Tracheal epithelial cell (primary cell): ENCODE results near the gene SPDYE1. TPM values are rescaled to one million over a fixed set of nuclear protein-coding genes. Genes with fewer than 3 reads are reported as not detected.

Experiments
- total RNA-seq: library from RNA; depleted of rRNA; stranded (reverse); fragments of >200 nt; gene quantifications from 2 replicates; pipeline ENCODE4 v1.2.1, GENCODE V29; 2014

Gene SPDYE1, protein sequence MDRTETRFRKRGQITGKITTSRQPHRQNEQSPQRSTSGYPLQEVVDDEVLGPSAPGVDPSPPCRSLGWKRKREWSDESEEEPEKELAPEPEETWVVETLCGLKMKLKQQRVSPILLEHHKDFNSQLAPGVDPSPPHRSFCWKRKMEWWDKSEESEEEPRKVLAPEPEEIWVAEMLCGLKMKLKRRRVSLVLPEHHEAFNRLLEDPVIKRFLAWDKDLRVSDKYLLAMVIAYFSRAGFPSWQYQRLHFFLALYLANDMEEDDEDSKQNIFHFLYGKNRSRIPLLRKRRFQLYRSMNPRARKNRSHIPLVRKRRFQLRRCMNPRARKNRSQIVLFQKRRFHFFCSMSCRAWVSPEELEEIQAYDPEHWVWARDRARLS
- not detected in 2 replicates for total RNA-seq

DNA sequence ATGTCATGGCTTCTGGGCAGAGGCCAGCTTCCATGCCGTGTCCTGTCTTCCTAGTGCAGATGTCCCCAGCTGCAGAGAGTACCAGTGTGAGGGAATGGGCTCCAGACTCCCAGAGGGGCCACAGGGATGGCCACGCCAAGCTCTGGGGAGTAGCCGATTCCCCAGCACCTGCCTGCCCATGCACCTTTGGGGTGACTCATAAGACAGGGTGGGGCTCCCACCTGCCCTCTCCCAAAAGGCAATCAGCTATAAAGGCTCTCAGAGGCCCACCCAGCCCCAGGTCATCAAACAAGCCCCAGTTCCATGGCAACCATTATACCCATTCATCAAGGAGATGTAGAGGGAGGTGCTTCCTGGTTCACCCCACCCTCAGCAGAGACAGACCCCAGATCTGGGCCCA is at the start of gene SPDYE1:
Gene SPDYE1, plus strand, starts transcription at position 366 of the 400 bp plus-strand sequence. CDS start 2,053 bp downstream, outside the sequence.

DNA sequence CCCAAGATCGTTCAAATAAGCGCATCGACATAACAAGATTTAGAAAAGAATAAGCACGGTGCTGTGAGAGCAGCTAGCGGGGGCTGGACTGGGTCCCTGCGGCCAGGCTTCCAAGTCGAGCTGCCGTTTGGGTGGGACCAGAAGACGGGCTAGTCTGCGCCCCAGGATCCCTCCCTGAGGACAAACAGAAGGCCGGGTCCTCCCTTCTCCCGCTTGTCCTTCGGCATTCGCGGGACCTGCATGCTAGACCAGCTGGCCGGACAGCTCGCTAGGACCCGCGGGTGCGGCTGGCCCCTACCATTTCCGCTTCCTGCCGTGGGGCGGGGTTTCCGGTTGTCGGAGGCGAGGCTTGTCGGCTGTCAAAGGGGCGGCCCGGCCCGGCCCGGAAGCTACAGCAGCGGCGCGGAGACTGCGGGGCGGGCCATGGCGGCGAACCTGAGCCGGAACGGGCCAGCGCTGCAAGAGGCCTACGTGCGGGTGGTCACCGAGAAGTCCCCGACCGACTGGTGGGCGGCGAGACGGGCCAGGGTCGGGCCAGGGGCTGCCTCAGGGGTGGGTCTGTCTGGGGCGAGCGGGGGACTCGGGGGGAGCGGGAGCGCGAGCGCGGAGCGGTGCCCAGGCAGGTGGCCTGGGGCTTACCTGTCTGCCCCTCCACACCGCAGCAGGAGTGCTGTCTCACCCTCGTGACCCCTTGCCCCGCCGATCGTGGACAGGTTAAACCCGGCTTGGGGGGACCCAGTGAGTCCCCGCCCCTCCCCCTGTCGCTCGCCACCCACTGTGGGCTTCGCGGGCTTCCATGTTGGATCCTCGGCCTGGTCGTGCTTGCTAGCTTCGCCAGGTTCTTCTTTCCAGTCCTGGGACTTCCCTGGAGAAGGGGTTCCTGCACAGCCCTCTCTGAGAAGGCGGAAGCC is 46.9 kb downstream of the SPDYE1 start, which contains the start of gene DBNL:
Gene DBNL, plus strand, starts transcription at position 388 of the 911 bp plus-strand sequence. Its CDS starts 36 bp downstream, at position 424.

Other genes starting within 250 kb of the SPDYE1 start
- 31.3 and 32.0 TPM in 2 replicates for gene BLVRA, start 239.2 kb upstream of the SPDYE1 start, total RNA-seq
- gene MRPS24, start 128.4 kb upstream of the SPDYE1 start, total RNA-seq, result 61.6 and 92.8 TPM in 2 replicates
- gene URGCP, start 91.3 kb upstream of the SPDYE1 start, total RNA-seq, result 28.0 and 35.2 TPM in 2 replicates
- gene UBE2D4, start 71.5 kb upstream of the SPDYE1 start, total RNA-seq, result 4.9 and 6.7 TPM in 2 replicates
- gene DBNL, start 46.8 kb downstream of the SPDYE1 start, total RNA-seq, result 59.0 and 163 TPM in 2 replicates
- 1.3 TPM in 1 of 2 replicates, not detected in the other for gene PGAM2, start 67.7 kb downstream of the SPDYE1 start, total RNA-seq
- 9.4 and 11.6 TPM in 2 replicates for gene POLM, start 84.6 kb downstream of the SPDYE1 start, total RNA-seq
- gene AEBP1, start 106.4 kb downstream of the SPDYE1 start, total RNA-seq, result 3.6 TPM in 1 of 2 replicates, not detected in the other
- 103 and 107 TPM in 2 replicates for gene POLD2, start 125.7 kb downstream of the SPDYE1 start, total RNA-seq
- not detected in 2 replicates for gene MYL7, start 143.4 kb downstream of the SPDYE1 start, total RNA-seq
- gene GCK, start 191.5 kb downstream of the SPDYE1 start, total RNA-seq, result 0.21 and 0.96 TPM in 2 replicates
- gene YKT6, start 203.1 kb downstream of the SPDYE1 start, total RNA-seq, result 44.3 and 85.5 TPM in 2 replicates